HEK293 (cell line): Measurements from ENCODE around the gene KLHL6.

Experiments
- CTCF ChIA-PET: fragments of 350-600 bp; formaldehyde crosslinking; extraction: SDS; loops from one replicate; lab custom pipeline; 2021; ENCODE audit warnings: antibody characterized with exemption; lab: Yijun Ruan, JAX
- POLR2A ChIA-PET: fragments of 300-600 bp; formaldehyde crosslinking; extraction: SDS; loops from one replicate; lab custom pipeline; 2020; ENCODE audit warnings: antibody characterized with exemption, inconsistent platforms; lab: Yijun Ruan, JAX
- H3K27ac ChIP-seq: fragments of 200-500 bp; sonication (Bioruptor generic); 2 replicates; pipeline ENCODE4 v1.5.1; 2014; ENCODE audit warnings: low read depth, low read length, control low read depth, inconsistent platforms; ENCODE audit errors: extremely low read depth
- H3K36me3 ChIP-seq, 2 experiments: fragments of 200-500 bp in 1 of 2; sonication (Bioruptor generic) in 1 of 2; 1 replicate in 1 of 2; 2 replicates in 1 of 2; pipeline ENCODE4 v1.5.1; 2014 to 2017; ENCODE audit warnings: inconsistent platforms in 2 of 2, low read length in 2 of 2; ENCODE audit not compliant: control insufficient read depth in 2 of 2, insufficient read depth in 1 of 2
- H3K4me1 ChIP-seq: fragments of 200-500 bp; sonication (Bioruptor generic); 2 replicates; pipeline ENCODE4 v1.5.1; 2014; ENCODE audit warnings: mild to moderate bottlenecking, low read length, inconsistent platforms; ENCODE audit not compliant: control insufficient read depth, insufficient read depth
- H3K4me3 ChIP-seq: 2 replicates; pipeline ENCODE4 v1.5.1; 2011; ENCODE audit warnings: low read depth, mild to moderate bottlenecking, control low read depth, low read length, moderate library complexity
- H3K9me3 ChIP-seq: fragments of 200-500 bp; sonication (Bioruptor generic); 2 replicates; pipeline ENCODE4 v1.5.1; 2014; ENCODE audit warnings: low read depth, low read length, inconsistent platforms; ENCODE audit not compliant: control insufficient read depth, insufficient read depth
- GLIS1 ChIP-seq: fragments of 450-650 bp; formaldehyde crosslinking; IDR thresholded peaks from 2 replicates; pipeline ENCODE4 v1.5.1; 2016; ENCODE audit warnings: missing biosample characterization, missing genetic modification characterization
- KLF16 ChIP-seq: fragments of 450-650 bp; formaldehyde crosslinking; IDR thresholded peaks from 2 replicates; pipeline ENCODE4 v1.5.1; 2017; ENCODE audit warnings: missing biosample characterization, missing genetic modification characterization
- KLF8 ChIP-seq: fragments of 450-650 bp; formaldehyde crosslinking; IDR thresholded peaks from 2 replicates; pipeline ENCODE4 v1.5.1; 2016; ENCODE audit warnings: missing biosample characterization, missing genetic modification characterization
- MZF1 ChIP-seq: fragments of 450-650 bp; formaldehyde crosslinking; IDR thresholded peaks from 2 replicates; pipeline ENCODE4 v1.5.1; 2017; ENCODE audit warnings: missing biosample characterization, missing genetic modification characterization, borderline replicate concordance
- SCRT1 ChIP-seq: fragments of 450-650 bp; formaldehyde crosslinking; IDR thresholded peaks from 2 replicates; pipeline ENCODE4 v1.5.1; 2016; ENCODE audit warnings: missing biosample characterization, missing genetic modification characterization, borderline replicate concordance
- YY2 ChIP-seq: fragments of 450-650 bp; formaldehyde crosslinking; IDR thresholded peaks from 2 replicates; pipeline ENCODE4 v1.5.1; 2016; ENCODE audit warnings: missing biosample characterization, missing genetic modification characterization
- ZIC2 ChIP-seq: fragments of 450-650 bp; formaldehyde crosslinking; IDR thresholded peaks from 2 replicates; pipeline ENCODE4 v1.5.1; 2016; ENCODE audit warnings: missing biosample characterization, missing genetic modification characterization
- ZNF138 ChIP-seq: fragments of 450-650 bp; formaldehyde crosslinking; IDR thresholded peaks from 2 replicates; pipeline ENCODE4 v1.5.1; 2016; ENCODE audit warnings: missing biosample characterization, missing genetic modification characterization, borderline replicate concordance
- ZNF19 ChIP-seq: fragments of 450-650 bp; formaldehyde crosslinking; IDR thresholded peaks from 2 replicates; pipeline ENCODE4; 2016; ENCODE audit warnings: missing biosample characterization, missing genetic modification characterization, low read depth
- ZNF24 ChIP-seq: fragments of 450-650 bp; formaldehyde crosslinking; IDR thresholded peaks from 2 replicates; pipeline ENCODE4 v1.5.1; 2016; ENCODE audit warnings: missing biosample characterization, missing genetic modification characterization
- ZNF311 ChIP-seq: fragments of 450-650 bp; formaldehyde crosslinking; IDR thresholded peaks from 2 replicates; pipeline ENCODE4 v1.5.1; 2017; ENCODE audit warnings: missing biosample characterization, missing genetic modification characterization, borderline replicate concordance
- ZNF324 ChIP-seq: fragments of 450-650 bp; formaldehyde crosslinking; IDR thresholded peaks from 2 replicates; pipeline ENCODE4 v1.5.1; 2016; ENCODE audit warnings: missing biosample characterization, missing genetic modification characterization
- ZNF335 ChIP-seq: fragments of 450-650 bp; formaldehyde crosslinking; conservative IDR thresholded peaks from 2 replicates; pipeline ENCODE4 v1.5.1; 2016; ENCODE audit warnings: missing biosample characterization, missing genetic modification characterization
- ZNF404 ChIP-seq: fragments of 450-650 bp; formaldehyde crosslinking; IDR thresholded peaks from 2 replicates; pipeline ENCODE4 v1.5.1; 2017; ENCODE audit warnings: missing biosample characterization, missing genetic modification characterization
- ZNF501 ChIP-seq: fragments of 450-650 bp; formaldehyde crosslinking; IDR thresholded peaks from 2 replicates; pipeline ENCODE4 v1.5.1; 2016; ENCODE audit warnings: missing biosample characterization, missing genetic modification characterization
- ZNF529 ChIP-seq: fragments of 450-650 bp; formaldehyde crosslinking; IDR thresholded peaks from 2 replicates; pipeline ENCODE4 v1.5.1; 2017; ENCODE audit warnings: missing genetic modification characterization, missing biosample characterization; ENCODE audit not compliant: insufficient replicate concordance
- ZNF621 ChIP-seq: fragments of 450-650 bp; formaldehyde crosslinking; IDR thresholded peaks from 2 replicates; pipeline ENCODE4 v1.5.1; 2017; ENCODE audit warnings: missing biosample characterization, missing genetic modification characterization
- ZNF670 ChIP-seq: fragments of 450-650 bp; formaldehyde crosslinking; IDR thresholded peaks from 2 replicates; pipeline ENCODE4 v1.5.1; 2016; ENCODE audit warnings: missing biosample characterization, missing genetic modification characterization, low read depth
- ZNF792 ChIP-seq: fragments of 450-650 bp; formaldehyde crosslinking; IDR thresholded peaks from 2 replicates; pipeline ENCODE4 v1.5.1; 2016; ENCODE audit warnings: missing biosample characterization, missing genetic modification characterization
- ZNF843 ChIP-seq: fragments of 450-650 bp; formaldehyde crosslinking; IDR thresholded peaks from 2 replicates; pipeline ENCODE4 v1.5.1; 2016; ENCODE audit warnings: missing biosample characterization, missing genetic modification characterization
- TF ChIP-seq, protein P1 (sequence below): fragments of 450-650 bp; IDR thresholded peaks from 2 replicates; pipeline ENCODE4 v1.5.1; 2018; ENCODE audit warnings: missing biosample characterization, missing genetic modification characterization
- TF ChIP-seq, protein P2 (sequence below): fragments of 450-650 bp; formaldehyde crosslinking; IDR thresholded peaks from 2 replicates; pipeline ENCODE4 v1.5.1; 2016; ENCODE audit warnings: missing biosample characterization, missing genetic modification characterization
- TF ChIP-seq, protein P3 (sequence below): fragments of 450-650 bp; formaldehyde crosslinking; IDR thresholded peaks from 2 replicates; pipeline ENCODE4 v1.5.1; 2016; ENCODE audit warnings: missing biosample characterization, missing genetic modification characterization
- TF ChIP-seq, protein P4 (sequence below): sonication (generic); formaldehyde crosslinking; IDR thresholded peaks from 2 replicates; pipeline ENCODE4 v1.8.1; 2022; ENCODE audit warnings: mild to moderate bottlenecking, moderate library complexity, missing genetic modification reagents
- TF ChIP-seq, protein P5 (sequence below): IDR thresholded peaks from 2 replicates; pipeline ENCODE4 v1.6.1; 2011; ENCODE audit warnings: mild to moderate bottlenecking, low read depth, low read length, borderline replicate concordance
- TF ChIP-seq, protein P6 (sequence below): fragments of 450-650 bp; formaldehyde crosslinking; IDR thresholded peaks from 2 replicates; pipeline ENCODE4 v1.5.1; 2016; ENCODE audit warnings: missing biosample characterization, missing genetic modification characterization

KLHL6 gene

DNA sequence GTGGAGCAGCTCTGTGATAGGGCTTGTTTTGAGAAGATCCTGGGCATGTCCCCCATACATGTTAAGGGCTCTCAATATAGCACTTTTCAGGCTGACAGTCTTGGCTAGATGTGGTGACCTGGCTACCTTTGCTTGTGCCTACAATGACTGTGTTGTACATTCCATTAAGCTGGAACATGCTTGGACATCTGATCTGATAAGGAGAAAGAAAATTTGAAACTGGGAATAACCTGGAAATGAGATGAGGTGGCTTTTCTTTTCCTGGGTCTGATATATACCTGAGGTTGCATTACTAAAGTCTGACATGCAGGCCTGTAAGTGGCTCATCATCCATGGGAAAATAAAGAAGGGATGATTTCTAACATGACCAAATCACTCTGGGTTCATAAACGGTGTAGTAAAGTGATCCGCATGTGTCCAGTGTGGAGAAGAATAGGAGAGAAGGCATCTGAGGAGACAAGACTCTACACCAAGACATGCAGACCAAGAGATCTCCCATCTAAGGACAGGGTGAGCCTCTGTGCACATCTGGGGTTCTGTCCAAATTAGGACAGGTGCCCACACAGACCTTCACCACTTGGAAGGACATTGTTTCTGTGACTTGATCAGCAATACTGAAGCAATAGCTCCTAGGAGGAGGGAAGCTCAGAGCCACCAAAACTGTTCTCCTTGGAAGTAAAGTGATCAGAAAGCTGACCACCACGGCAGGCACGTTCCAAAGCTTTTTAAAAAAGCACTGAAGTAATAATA, 62.0 kb downstream of the KLHL6 start:
- Histone ChIP-seq H3K4me3 (no peak overlapping the region), H3K9me3 (no peaks in the 10 kb centered on the region), H3K36me3 (no peaks in the 10 kb centered on the region), H3K4me1 (no peaks in the 10 kb centered on the region), H3K27ac (no peak overlapping the region)
- POLR2A ChIA-PET = interaction anchor here (0.6 kb wide), 1 partner anchor 1710 kb away, joined by 3 read pairs; no protein-coding TSS in a partner anchor
- CTCF ChIA-PET = interaction anchor here (0.6 kb wide), 1 partner anchor 411 kb away, joined by 3 read pairs; no protein-coding TSS in a partner anchor
- TF ChIP-seq, protein P1, sequence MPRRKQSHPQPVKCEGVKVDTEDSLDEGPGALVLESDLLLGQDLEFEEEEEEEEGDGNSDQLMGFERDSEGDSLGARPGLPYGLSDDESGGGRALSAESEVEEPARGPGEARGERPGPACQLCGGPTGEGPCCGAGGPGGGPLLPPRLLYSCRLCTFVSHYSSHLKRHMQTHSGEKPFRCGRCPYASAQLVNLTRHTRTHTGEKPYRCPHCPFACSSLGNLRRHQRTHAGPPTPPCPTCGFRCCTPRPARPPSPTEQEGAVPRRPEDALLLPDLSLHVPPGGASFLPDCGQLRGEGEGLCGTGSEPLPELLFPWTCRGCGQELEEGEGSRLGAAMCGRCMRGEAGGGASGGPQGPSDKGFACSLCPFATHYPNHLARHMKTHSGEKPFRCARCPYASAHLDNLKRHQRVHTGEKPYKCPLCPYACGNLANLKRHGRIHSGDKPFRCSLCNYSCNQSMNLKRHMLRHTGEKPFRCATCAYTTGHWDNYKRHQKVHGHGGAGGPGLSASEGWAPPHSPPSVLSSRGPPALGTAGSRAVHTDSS = no peak
- no peak for TF ChIP-seq ZNF621 (tag by site-specific recombination)
- no peak for TF ChIP-seq SCRT1
- TF ChIP-seq MZF1 (tag by site-specific recombination) = no peak
- TF ChIP-seq, protein P2, sequence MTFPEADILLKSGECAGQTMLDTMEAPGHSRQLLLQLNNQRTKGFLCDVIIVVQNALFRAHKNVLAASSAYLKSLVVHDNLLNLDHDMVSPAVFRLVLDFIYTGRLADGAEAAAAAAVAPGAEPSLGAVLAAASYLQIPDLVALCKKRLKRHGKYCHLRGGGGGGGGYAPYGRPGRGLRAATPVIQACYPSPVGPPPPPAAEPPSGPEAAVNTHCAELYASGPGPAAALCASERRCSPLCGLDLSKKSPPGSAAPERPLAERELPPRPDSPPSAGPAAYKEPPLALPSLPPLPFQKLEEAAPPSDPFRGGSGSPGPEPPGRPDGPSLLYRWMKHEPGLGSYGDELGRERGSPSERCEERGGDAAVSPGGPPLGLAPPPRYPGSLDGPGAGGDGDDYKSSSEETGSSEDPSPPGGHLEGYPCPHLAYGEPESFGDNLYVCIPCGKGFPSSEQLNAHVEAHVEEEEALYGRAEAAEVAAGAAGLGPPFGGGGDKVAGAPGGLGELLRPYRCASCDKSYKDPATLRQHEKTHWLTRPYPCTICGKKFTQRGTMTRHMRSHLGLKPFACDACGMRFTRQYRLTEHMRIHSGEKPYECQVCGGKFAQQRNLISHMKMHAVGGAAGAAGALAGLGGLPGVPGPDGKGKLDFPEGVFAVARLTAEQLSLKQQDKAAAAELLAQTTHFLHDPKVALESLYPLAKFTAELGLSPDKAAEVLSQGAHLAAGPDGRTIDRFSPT (tag by site-specific recombination) = no peak
- TF ChIP-seq, protein P3, sequence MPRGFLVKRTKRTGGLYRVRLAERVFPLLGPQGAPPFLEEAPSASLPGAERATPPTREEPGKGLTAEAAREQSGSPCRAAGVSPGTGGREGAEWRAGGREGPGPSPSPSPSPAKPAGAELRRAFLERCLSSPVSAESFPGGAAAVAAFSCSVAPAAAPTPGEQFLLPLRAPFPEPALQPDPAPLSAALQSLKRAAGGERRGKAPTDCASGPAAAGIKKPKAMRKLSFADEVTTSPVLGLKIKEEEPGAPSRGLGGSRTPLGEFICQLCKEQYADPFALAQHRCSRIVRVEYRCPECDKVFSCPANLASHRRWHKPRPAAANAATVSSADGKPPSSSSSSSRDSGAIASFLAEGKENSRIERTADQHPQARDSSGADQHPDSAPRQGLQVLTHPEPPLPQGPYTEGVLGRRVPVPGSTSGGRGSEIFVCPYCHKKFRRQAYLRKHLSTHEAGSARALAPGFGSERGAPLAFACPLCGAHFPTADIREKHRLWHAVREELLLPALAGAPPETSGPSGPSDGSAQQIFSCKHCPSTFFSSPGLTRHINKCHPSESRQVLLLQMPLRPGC (tag by site-specific recombination) = no peak
- no peak for TF ChIP-seq ZNF501 (tag by site-specific recombination)
- TF ChIP-seq ZNF843 = no peak
- TF ChIP-seq ZIC2 (tag by site-specific recombination) = no peak
- TF ChIP-seq, protein P4, sequence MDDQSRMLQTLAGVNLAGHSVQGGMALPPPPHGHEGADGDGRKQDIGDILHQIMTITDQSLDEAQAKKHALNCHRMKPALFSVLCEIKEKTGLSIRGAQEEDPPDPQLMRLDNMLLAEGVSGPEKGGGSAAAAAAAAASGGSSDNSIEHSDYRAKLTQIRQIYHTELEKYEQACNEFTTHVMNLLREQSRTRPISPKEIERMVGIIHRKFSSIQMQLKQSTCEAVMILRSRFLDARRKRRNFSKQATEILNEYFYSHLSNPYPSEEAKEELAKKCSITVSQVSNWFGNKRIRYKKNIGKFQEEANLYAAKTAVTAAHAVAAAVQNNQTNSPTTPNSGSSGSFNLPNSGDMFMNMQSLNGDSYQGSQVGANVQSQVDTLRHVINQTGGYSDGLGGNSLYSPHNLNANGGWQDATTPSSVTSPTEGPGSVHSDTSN (CRISPR knock-in tag) = no peak
- TF ChIP-seq, protein P5, sequence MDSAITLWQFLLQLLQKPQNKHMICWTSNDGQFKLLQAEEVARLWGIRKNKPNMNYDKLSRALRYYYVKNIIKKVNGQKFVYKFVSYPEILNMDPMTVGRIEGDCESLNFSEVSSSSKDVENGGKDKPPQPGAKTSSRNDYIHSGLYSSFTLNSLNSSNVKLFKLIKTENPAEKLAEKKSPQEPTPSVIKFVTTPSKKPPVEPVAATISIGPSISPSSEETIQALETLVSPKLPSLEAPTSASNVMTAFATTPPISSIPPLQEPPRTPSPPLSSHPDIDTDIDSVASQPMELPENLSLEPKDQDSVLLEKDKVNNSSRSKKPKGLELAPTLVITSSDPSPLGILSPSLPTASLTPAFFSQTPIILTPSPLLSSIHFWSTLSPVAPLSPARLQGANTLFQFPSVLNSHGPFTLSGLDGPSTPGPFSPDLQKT = no peak
- TF ChIP-seq, protein P6, sequence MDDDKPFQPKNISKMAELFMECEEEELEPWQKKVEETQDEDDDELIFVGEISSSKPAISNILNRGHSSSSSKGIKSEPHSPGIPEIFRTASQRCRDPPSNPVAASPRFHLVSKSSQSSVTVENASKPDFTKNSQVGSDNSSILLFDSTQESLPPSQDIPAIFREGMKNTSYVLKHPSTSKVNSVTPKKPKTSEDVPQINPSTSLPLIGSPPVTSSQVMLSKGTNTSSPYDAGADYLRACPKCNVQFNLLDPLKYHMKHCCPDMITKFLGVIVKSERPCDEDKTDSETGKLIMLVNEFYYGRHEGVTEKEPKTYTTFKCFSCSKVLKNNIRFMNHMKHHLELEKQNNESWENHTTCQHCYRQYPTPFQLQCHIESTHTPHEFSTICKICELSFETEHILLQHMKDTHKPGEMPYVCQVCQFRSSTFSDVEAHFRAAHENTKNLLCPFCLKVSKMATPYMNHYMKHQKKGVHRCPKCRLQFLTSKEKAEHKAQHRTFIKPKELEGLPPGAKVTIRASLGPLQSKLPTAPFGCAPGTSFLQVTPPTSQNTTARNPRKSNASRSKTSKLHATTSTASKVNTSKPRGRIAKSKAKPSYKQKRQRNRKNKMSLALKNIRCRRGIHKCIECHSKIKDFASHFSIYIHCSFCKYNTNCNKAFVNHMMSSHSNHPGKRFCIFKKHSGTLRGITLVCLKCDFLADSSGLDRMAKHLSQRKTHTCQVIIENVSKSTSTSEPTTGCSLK (tag by site-specific recombination) = no peak
- no peak for TF ChIP-seq ZNF792 (tag by site-specific recombination)
- TF ChIP-seq ZNF404 (tag by site-specific recombination) = no peak

DNA sequence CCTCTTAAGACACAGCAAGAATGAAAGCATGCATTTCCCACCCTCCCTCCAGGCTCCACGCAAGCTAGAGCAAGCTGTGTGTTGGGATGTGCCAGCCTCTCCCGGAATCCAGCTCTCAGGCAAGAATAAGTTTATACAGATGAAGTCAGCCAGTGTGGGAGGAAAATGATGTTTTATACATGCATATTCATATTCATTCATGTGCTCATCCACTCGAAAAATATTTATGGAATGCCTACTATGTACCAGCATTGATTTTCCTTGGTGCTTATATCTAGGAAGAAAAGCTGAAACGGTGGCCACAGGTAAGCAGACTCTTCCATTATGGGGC, 62.7 kb downstream of the KLHL6 start:
- Histone ChIP-seq H3K4me3 (no peak overlapping the region), H3K9me3 (no peaks in the 10 kb centered on the region), H3K36me3 (no peaks in the 10 kb centered on the region), H3K27ac (no peak overlapping the region), H3K4me1 (no peaks in the 10 kb centered on the region)
- CTCF ChIA-PET = no interaction called here
- POLR2A ChIA-PET = interaction anchor here (0.6 kb wide), 1 partner anchor 1711 kb away, joined by 3 read pairs; no protein-coding TSS in a partner anchor
- no peak for TF ChIP-seq ZNF138 (tag by site-specific recombination)
- no peak for TF ChIP-seq ZNF529 (tag by site-specific recombination)
- TF ChIP-seq ZNF19 = no peak
- TF ChIP-seq ZNF335 (tag by site-specific recombination) = no peak
- TF ChIP-seq KLF8 (tag by site-specific recombination) = no peak
- no peak for TF ChIP-seq GLIS1
- TF ChIP-seq ZNF670 (tag by site-specific recombination) = no peak
- TF ChIP-seq ZNF324 (tag by site-specific recombination) = no peak
- TF ChIP-seq YY2 (tag by site-specific recombination) = no peak
- TF ChIP-seq ZNF24 (tag by site-specific recombination) = no peak
- TF ChIP-seq KLF16 (tag by site-specific recombination) = no peak
- TF ChIP-seq ZNF311 (tag by site-specific recombination) = no peak
